LoVo (cell line): ENCODE measurements around the gene FGF22.

ENCODE experiments used
- DNase-seq: peaks from one replicate; pipeline ENCODE4 v3.0.0-alpha.2; 2016; ENCODE audit warnings: low spot score

The FGF22 gene

GRCh38 chr19:680287-681028 lies 40.8 kb downstream of the FGF22 start:
- DNase-seq: peak; percentile 95

DNA sequence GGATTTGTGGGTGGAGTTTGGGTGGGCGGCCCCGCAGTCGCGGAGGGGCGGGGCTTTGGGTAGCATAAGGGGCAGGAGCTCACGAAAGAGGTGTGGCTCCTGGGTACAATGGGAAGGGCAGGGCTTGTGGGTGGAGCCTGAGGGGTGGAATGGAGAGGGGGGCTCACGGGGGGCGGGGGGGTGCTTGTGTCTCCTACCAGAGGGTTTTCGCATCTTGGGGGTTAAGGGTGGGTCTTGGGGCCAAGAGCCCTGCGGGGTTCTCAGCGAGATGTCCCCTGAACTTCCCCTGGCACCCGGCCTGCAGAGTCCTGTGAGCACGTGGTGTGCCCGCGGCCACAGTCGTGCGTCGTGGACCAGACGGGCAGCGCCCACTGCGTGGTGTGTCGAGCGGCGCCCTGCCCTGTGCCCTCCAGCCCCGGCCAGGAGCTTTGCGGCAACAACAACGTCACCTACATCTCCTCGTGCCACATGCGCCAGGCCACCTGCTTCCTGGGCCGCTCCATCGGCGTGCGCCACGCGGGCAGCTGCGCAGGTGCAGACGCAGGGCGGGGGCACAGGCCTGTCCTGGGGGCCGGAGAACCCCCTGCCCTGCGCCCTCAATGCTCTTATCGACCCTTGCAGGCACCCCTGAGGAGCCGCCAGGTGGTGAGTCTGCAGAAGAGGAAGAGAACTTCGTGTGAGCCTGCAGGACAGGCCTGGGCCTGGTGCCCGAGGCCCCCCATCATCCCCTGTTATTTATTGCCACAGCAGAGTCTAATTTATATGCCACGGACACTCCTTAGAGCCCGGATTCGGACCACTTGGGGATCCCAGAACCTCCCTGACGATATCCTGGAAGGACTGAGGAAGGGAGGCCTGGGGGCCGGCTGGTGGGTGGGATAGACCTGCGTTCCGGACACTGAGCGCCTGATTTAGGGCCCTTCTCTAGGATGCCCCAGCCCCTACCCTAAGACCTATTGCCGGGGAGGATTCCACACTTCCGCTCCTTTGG lies 41.6 kb downstream of the FGF22 start:
- DNase-seq: no peak

GRCh38 chr19:682678-683320 lies 43.1 kb downstream of the FGF22 start:
- DNase-seq: no peak

GRCh38 chr19:685454-685931 lies 45.8 kb downstream of the FGF22 start:
- DNase-seq: no peak

GRCh38 chr19:686589-687297 lies 47.1 kb downstream of the FGF22 start:
- no peak for DNase-seq

DNA sequence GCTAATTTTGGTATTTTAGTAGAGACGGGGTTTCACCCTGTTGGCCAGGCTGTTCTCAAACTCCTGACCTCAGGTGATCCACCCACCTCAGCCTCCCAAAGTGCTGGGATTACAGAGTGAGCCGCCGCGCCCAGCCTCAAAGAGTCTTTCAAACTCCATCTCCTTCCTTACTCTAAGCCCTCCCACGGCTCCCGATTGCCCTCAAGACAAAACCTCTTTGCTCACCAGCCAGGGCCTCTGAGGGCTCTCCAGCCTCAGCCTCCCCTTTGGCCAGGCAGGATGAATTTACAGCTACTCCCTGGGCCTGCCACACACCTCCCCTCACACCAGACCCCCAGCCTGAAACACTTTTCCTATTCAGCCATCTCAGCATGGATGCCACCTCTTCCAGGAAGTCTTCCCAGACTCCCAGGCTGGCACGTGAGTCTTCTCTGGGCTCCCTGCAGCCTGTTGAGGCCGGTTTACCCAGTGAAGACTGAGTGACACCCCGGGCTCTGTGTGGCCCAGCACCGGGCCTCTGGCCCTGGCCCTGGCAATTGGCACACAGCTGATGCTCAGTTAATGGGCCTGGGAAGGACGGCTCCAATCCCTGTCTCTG lies 48.0 kb downstream of the FGF22 start:
- no peak for DNase-seq

DNA sequence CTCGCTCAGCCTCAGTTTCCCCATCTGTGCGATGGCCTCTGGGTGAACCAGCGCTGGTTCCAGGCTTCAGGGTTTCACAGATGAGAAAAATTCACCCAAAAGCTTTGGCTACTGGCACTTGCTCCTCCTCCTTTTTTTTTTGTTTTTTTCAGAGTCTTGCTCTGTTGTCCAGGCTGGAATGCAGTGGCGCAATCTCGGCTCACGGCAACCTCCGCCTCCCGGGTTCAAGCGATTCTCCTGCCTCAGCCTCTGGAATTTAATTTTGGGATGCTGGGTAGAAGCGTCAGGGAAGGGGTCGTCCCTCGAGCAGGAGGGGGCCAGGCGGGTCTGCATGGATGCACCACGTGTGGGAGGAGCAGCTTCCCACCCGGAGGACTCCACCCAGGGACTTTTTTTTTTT lies 48.5 kb downstream of the FGF22 start:
- DNase-seq: no peak

GRCh38 chr19:688992-689391 lies 49.3 kb downstream of the FGF22 start:
- DNase-seq: no peak

DNA sequence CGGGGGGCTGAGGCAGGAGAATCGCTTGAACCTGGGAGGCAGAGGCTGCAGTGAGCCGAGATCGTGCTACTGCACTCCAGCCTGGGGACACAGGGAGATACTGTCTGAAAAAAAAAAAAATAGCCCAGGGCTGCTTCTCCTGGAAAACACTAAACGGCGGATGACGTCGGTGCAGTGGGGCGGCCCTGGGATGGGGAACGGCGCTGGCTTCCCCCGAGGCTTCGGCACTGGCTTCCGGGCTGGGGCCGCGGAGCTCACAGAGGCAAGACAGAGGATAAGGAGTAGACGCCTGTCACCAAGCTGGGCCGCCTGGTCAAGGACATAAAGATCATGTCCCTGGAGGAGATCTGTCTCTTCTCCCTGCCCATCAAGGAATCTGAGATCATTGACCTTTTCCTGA lies 50.5 kb downstream of the FGF22 start:
- DNase-seq: no peak
